GM12892 (cell line): ENCODE data around the gene TBXA2R. TPM values are rescaled to one million over a fixed set of nuclear protein-coding genes. Genes with fewer than 3 reads are reported as not detected.
"Not testable (repeated sequence)": the region's sequence is repeated elsewhere in the genome, so short reads cannot be mapped to it uniquely, and the experiment has no call there.

Source experiments
- DNase-seq: peaks from one replicate; pipeline ENCODE4 v3.0.0; 2011; ENCODE audit not compliant: insufficient read length
- FAIRE-seq: peaks from 2 replicates; lab custom pipeline; 2011; peaks lifted over from hg19 to GRCh38; lab: Jason Lieb, UNC
- POLR2A ChIP-seq: IDR thresholded peaks from 2 replicates; pipeline ENCODE4 v1.6.1; 2011; ENCODE audit warnings: low read depth, low read length, control low read depth
- POLR2AphosphoS5 ChIP-seq: IDR thresholded peaks from 2 replicates; pipeline ENCODE4 v1.6.1; 2011; ENCODE audit warnings: low read depth, low read length, control low read depth
- TAF1 ChIP-seq: IDR thresholded peaks from 2 replicates; pipeline ENCODE4 v1.6.1; 2011; ENCODE audit warnings: low read depth, mild to moderate bottlenecking, control low read depth, low read length, borderline replicate concordance
- polyA plus RNA-seq: library from polyadenylated mRNA; unstranded; fragments of >200 nt; gene quantifications from one replicate; pipeline ENCODE4 v1.2.1, GENCODE V29; 2012; ENCODE audit warnings: missing spikeins, inconsistent platforms; ENCODE audit not compliant: missing spikeins

The TBXA2R gene
- polyA plus RNA-seq, result not detected

- no peak for FAIRE-seq
- TF ChIP-seq TAF1, result no peak
- no peak for TF ChIP-seq POLR2AphosphoS5
- no peak for TF ChIP-seq POLR2A
- peak; percentile 65 for DNase-seq
These were observed at the start of gene TBXA2R for GRCh38 chr19:3606690-3607289. TSS of gene TBXA2R (minus strand) at chr19:3606875. CDS start at chr19:3600634, 6,241 bp downstream.

- DNase-seq (no peak), FAIRE-seq (no peak)
- TF ChIP-seq TAF1 (no peak), POLR2A (no peak), POLR2AphosphoS5 (no peak)
These were observed 49.5 kb upstream of the TBXA2R start for GRCh38 chr19:3656073-3656746.

GRCh38 chr19:3655402-3656072 lies 48.9 kb upstream of the TBXA2R start:
- DNase-seq, result no peak
- TF ChIP-seq TAF1, result no peak
- no peak for TF ChIP-seq POLR2A
- TF ChIP-seq POLR2AphosphoS5, result no peak
- FAIRE-seq, result no peak

GRCh38 chr19:3653865-3654513 lies 47.3 kb upstream of the TBXA2R start:
- TF ChIP-seq POLR2A (no peak), TAF1 (no peak), POLR2AphosphoS5 (no peak)
- DNase-seq (no peak), FAIRE-seq (no peak)

- DNase-seq (no peak), FAIRE-seq (no peak)
These were observed 46.6 kb upstream of the TBXA2R start for GRCh38 chr19:3653081-3653795.

GRCh38 chr19:3652422-3652821 lies 45.7 kb upstream of the TBXA2R start:
- no peak for TF ChIP-seq TAF1
- no peak for TF ChIP-seq POLR2AphosphoS5
- TF ChIP-seq POLR2A, result no peak
- FAIRE-seq, result no peak
- no peak for DNase-seq

More at GRCh38 chr19:3653081-3653795, 46.6 kb upstream of the TBXA2R start:
- TF ChIP-seq POLR2A (no peak), POLR2AphosphoS5 (no peak), TAF1 (no peak)

- no peak for FAIRE-seq
- TF ChIP-seq POLR2AphosphoS5 (no peak), TAF1 (no peak), POLR2A (no peak)
- no peak for DNase-seq
These were observed 45.0 kb upstream of the TBXA2R start for GRCh38 chr19:3651684-3652083.

GRCh38 chr19:3649888-3650287 lies 43.2 kb upstream of the TBXA2R start:
- TF ChIP-seq TAF1, result no peak
- no peak for TF ChIP-seq POLR2A
- no peak for TF ChIP-seq POLR2AphosphoS5
- DNase-seq (no peak), FAIRE-seq (no peak)

- no peak for DNase-seq
- no peak for TF ChIP-seq TAF1
- TF ChIP-seq POLR2AphosphoS5, result no peak
- TF ChIP-seq POLR2A, result no peak
- no peak for FAIRE-seq
These were observed 41.6 kb upstream of the TBXA2R start for GRCh38 chr19:3648037-3648905.

GRCh38 chr19:3647102-3647501 lies 40.4 kb upstream of the TBXA2R start:
- not testable (repeated sequence) for DNase-seq, FAIRE-seq
